Measurements from ENCODE around the gene SPOCK2. TPM values are rescaled to one million over a fixed set of nuclear protein-coding genes. Genes with fewer than 3 reads are reported as not detected.

Gene SPOCK2
- total and polyA plus RNA-seq, 4 donors: 24.1 to 103 (median 60.1) TPM

GRCh38 chr10:72044417-72045041 is 43.8 kb downstream of the SPOCK2 start:
- Histone ChIP-seq H3K27ac (ENCODE audit: low read depth in 1 of 2, low read length in 1 of 2) (peak overlapping the region in 1 of 2 donors; percentile 7), H3K4me1 (ENCODE audit: control insufficient read depth in 5 of 5, insufficient read depth in 5 of 5, low read length in 5 of 5) (peaks cover 0 to 7% (median 0%) of the 10 kb centered on the region in 5 donors), H3K4me3 (no peak overlapping the region), H3K9me3 (ENCODE audit: control insufficient read depth in 4 of 4, insufficient read depth in 3 of 4, low read length in 3 of 4) (peaks cover 0 to 1% (median 0%) of the 10 kb centered on the region in 4 donors), H3K9ac (ENCODE audit: insufficient read depth in 1 of 2, low read length in 2 of 2) (no peak overlapping the region), H3K36me3 (ENCODE audit: control insufficient read depth in 4 of 4, insufficient read depth in 4 of 4, low read length in 4 of 4) (no peaks in the 10 kb centered on the region), H3K27me3 (ENCODE audit: control insufficient read depth in 3 of 3, insufficient read depth in 3 of 3, low read length in 2 of 3) (no peaks in the 10 kb centered on the region)
- peak; percentile 14 for TF ChIP-seq CTCF (IDR thresholded peaks at IDR 0.05; ENCODE audit: control extremely low read depth, extremely low read depth)
- ATAC-seq (ENCODE audit: insufficient read depth, low FRiP score) (no peak), DNase-seq (peak; percentile 47 to 69 (median 64))
- 54 to 86% methylated on average over 15 to 17 of the region's 17 CpGs for WGBS, 2 donors

- Histone ChIP-seq H3K36me3 (ENCODE audit: control insufficient read depth in 4 of 4, insufficient read depth in 4 of 4, low read length in 4 of 4) (no peaks in the 10 kb centered on the region), H3K27me3 (ENCODE audit: control insufficient read depth in 3 of 3, insufficient read depth in 3 of 3, low read length in 2 of 3) (no peaks in the 10 kb centered on the region), H3K9me3 (ENCODE audit: control insufficient read depth in 4 of 4, insufficient read depth in 3 of 4, low read length in 3 of 4) (no peaks in the 10 kb centered on the region), H3K4me3 (no peak overlapping the region), H3K9ac (ENCODE audit: insufficient read depth in 1 of 2, low read length in 2 of 2) (no peak overlapping the region), H3K4me1 (ENCODE audit: control insufficient read depth in 5 of 5, insufficient read depth in 5 of 5, low read length in 5 of 5) (peaks cover 0 to 7% (median 0%) of the 10 kb centered on the region in 5 donors), H3K27ac (ENCODE audit: low read depth in 1 of 2, low read length in 1 of 2) (no peak overlapping the region)
- DNase-seq (no peak), ATAC-seq (ENCODE audit: insufficient read depth, low FRiP score) (no peak)
- WGBS, 2 donors: 90 to 94% methylated on average over 10 of the region's 10 CpGs
- TF ChIP-seq CTCF (IDR thresholded peaks at IDR 0.05; ENCODE audit: control extremely low read depth, extremely low read depth): no peak
Measured at GRCh38 chr10:72043016-72043834, 45.1 kb downstream of the SPOCK2 start.

GRCh38 chr10:72041491-72041890 is 46.9 kb downstream of the SPOCK2 start:
- TF ChIP-seq CTCF (IDR thresholded peaks at IDR 0.05; ENCODE audit: control extremely low read depth, extremely low read depth): no peak
- no peak overlapping the region for H3K27ac ChIP-seq (ENCODE audit: low read depth in 1 of 2, low read length in 1 of 2)
- ATAC-seq (ENCODE audit: insufficient read depth, low FRiP score) (no peak), DNase-seq (no peak)
- peaks cover 0 to 7% (median 0%) of the 10 kb centered on the region in 5 donors for H3K4me1 ChIP-seq (ENCODE audit: control insufficient read depth in 5 of 5, insufficient read depth in 5 of 5, low read length in 5 of 5)
- H3K4me3 ChIP-seq: no peak overlapping the region
- no peaks in the 10 kb centered on the region for H3K36me3 ChIP-seq (ENCODE audit: control insufficient read depth in 4 of 4, insufficient read depth in 4 of 4, low read length in 4 of 4)
- H3K27me3 ChIP-seq (ENCODE audit: control insufficient read depth in 3 of 3, insufficient read depth in 3 of 3, low read length in 2 of 3): no peaks in the 10 kb centered on the region
- WGBS, 2 donors: 90 to 92% methylated on average over 6 of the region's 6 CpGs
- H3K9ac ChIP-seq (ENCODE audit: insufficient read depth in 1 of 2, low read length in 2 of 2): no peak overlapping the region
- H3K9me3 ChIP-seq (ENCODE audit: control insufficient read depth in 4 of 4, insufficient read depth in 3 of 4, low read length in 3 of 4): no peaks in the 10 kb centered on the region
